HS-5 (cell line): ENCODE results near the gene CCNYL1.
"Not testable (repeated sequence)": the region's sequence is repeated elsewhere in the genome, so short reads cannot be mapped to it uniquely, and the experiment has no call there.

ENCODE experiments used
- DNase-seq: peaks from one replicate; pipeline ENCODE4 v3.0.0-alpha.2; 2012; ENCODE audit warnings: low read depth

Gene CCNYL1

GRCh38 chr2:207697411-207697810 is 14.0 kb upstream of the CCNYL1 start:
- DNase-seq, result no peak

- DNase-seq, result no peak
Observed at GRCh38 chr2:207698301-207698700, 13.1 kb upstream of the CCNYL1 start.

GRCh38 chr2:207704078-207704477 is 7.4 kb upstream of the CCNYL1 start:
- no peak for DNase-seq

DNA sequence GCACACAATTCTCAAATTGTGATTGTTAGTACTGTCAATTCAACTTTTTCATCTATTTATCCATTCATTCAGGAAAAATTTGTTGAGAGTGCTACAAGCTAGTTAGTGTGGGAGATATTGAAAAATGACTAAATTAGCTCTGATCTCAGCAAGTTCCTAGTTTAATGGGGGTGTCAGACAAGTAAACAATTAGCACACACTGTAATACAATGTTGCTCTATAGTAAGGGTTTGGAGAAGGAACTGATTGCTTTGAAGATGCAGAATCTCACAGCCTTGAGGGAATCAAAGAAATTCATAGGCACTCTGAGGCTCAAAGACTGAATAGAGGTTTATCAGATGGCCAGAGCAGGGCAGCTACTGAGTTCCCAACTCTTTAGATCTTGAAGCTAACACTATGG is 6.8 kb upstream of the CCNYL1 start:
- DNase-seq, result no peak

- no peak for DNase-seq
Observed at GRCh38 chr2:207706936-207707860, 4.2 kb upstream of the CCNYL1 start.

- no peak for DNase-seq
Observed at GRCh38 chr2:207711750-207712530, 500 bp downstream of the CCNYL1 start.

GRCh38 chr2:207716056-207716455 is 4.6 kb downstream of the CCNYL1 start:
- no peak for DNase-seq

DNA sequence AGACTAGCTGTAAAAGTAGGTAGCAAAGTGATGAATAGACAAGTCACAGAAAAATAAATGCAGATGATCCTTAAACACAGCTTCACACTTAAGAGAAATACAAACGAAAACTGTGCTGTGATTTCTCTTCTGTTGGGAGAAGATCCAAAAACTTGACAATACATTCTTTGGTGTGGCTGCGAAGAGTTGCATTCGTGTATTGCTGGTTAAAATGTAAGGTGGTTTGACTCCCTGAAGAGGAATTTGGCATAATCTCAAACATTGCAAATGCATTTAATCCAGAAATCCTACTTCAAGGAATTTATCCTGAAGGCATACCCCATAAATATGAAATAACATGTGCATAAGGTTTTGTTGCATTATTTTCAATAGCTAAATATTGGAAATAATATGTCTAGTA is 7.1 kb downstream of the CCNYL1 start:
- DNase-seq, result no peak

DNA sequence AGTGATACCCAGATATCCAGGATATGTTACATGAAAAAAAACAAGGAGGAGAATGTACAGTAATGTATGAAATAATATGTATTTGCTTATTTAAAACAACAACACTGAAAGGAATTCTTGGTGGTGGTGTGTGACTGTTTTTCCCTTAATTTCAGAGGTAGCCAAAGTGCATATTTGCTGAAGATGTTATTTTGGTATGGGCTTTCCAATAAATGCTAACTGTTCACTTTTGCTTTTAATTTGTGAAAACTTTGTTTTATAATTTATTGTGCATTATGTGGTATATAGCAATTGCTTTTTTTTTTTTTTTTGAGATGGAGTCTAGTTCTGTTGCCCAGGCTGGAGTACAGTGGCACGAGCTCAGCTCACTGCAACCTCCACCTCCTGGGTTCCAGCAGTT is 7.6 kb downstream of the CCNYL1 start:
- DNase-seq, result no peak

GRCh38 chr2:207719655-207720054 is 8.2 kb downstream of the CCNYL1 start:
- DNase-seq, result not testable (repeated sequence)

GRCh38 chr2:207720517-207721187 is 9.2 kb downstream of the CCNYL1 start:
- DNase-seq, result no peak

- no peak for DNase-seq
Observed at GRCh38 chr2:207722773-207723424, 11.5 kb downstream of the CCNYL1 start.

GRCh38 chr2:207723425-207723787 is 12.0 kb downstream of the CCNYL1 start:
- DNase-seq, result not testable (repeated sequence)

- DNase-seq, result no peak
Observed at GRCh38 chr2:207724113-207724512, 12.7 kb downstream of the CCNYL1 start.

DNA sequence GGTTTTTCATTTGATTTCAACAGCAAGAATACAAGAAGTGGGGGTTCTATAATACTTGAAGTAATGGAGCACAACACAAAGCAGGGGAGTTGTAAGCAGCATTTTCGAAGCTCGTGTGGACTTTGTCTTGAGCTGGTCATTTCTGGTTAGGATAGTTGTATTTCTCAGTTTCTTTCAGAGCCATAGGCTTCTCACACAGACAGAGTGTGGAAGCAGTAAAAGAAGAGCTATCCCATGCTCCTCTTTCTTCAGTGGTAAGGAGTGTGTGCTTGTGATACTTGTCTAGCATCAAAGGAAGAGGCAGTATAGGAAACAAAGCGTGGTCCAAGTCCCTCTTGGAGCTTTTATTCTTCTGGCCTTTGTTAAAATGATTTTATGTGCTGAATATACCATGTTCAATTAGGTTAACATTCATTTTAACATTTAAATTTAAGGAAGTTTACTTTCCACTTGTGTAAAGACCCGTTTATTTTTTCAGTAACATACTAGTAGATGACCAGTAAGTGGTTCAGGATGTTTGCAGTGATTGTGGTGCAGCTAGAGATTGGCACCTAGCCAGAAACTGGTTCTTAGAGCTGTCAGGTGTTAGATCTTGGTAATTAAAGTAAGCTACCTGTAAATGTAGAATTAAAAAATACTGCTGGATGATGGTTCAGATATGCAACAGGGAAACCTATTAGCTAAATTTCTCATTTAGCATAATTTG is 14.6 kb downstream of the CCNYL1 start:
- no peak for DNase-seq

GRCh38 chr2:207727261-207727660 is 15.8 kb downstream of the CCNYL1 start:
- no peak for DNase-seq

GRCh38 chr2:207729465-207729998 is 18.1 kb downstream of the CCNYL1 start:
- no peak for DNase-seq

- no peak for DNase-seq
Observed at GRCh38 chr2:207731138-207731537, 19.7 kb downstream of the CCNYL1 start.

- no peak for DNase-seq
Observed at GRCh38 chr2:207733597-207734240, 22.3 kb downstream of the CCNYL1 start.

GRCh38 chr2:207734264-207734635 is 22.8 kb downstream of the CCNYL1 start:
- no peak for DNase-seq
